H9 (cell line): ENCODE results near the gene RFNG. TPM values are rescaled to one million over a fixed set of nuclear protein-coding genes. Genes with fewer than 3 reads are reported as not detected.

Experiments
- DNase-seq: peaks from one replicate; pipeline ENCODE4 v3.0.0-alpha.2; 2017
- H2AFZ ChIP-seq: one replicate; pipeline ENCODE4 v1.6.1; 2013; ENCODE audit warnings: mild to moderate bottlenecking, low read length, control low read depth, moderate library complexity
- H2AK5ac ChIP-seq: 2 replicates; pipeline ENCODE4 v1.6.1; 2013; ENCODE audit warnings: low read length, control low read depth, mixed read lengths; ENCODE audit not compliant: insufficient read length
- H2BK120ac ChIP-seq: one replicate; pipeline ENCODE4 v1.6.1; 2013; ENCODE audit warnings: low read depth, mild to moderate bottlenecking, low read length, control low read depth, inconsistent platforms; ENCODE audit not compliant: poor library complexity, severe bottlenecking
- H2BK12ac ChIP-seq: 2 replicates; pipeline ENCODE4 v1.6.1; 2013; ENCODE audit warnings: low read length, control low read depth, mixed read lengths, low read depth; ENCODE audit not compliant: insufficient read length
- H2BK15ac ChIP-seq: 2 replicates; pipeline ENCODE4 v1.6.1; 2013; ENCODE audit warnings: low read depth, low read length, control low read depth
- H2BK20ac ChIP-seq: one replicate; pipeline ENCODE4 v1.6.1; 2013; ENCODE audit warnings: low read depth, mild to moderate bottlenecking, low read length, control low read depth, inconsistent platforms; ENCODE audit not compliant: poor library complexity, severe bottlenecking
- H2BK5ac ChIP-seq: 2 replicates; pipeline ENCODE4 v1.6.1; 2013; ENCODE audit warnings: low read length, control low read depth, mixed read lengths; ENCODE audit not compliant: insufficient read length
- H3K14ac ChIP-seq: 2 replicates; pipeline ENCODE4 v1.6.1; 2013; ENCODE audit warnings: low read length, control low read depth; ENCODE audit not compliant: insufficient read depth
- H3K18ac ChIP-seq: 2 replicates; pipeline ENCODE4 v1.6.1; 2013; ENCODE audit warnings: low read depth, mild to moderate bottlenecking, mixed read lengths, low read length, control low read depth; ENCODE audit not compliant: insufficient read length
- H3K23ac ChIP-seq: 2 replicates; pipeline ENCODE4 v1.6.1; 2013; ENCODE audit warnings: low read length, control low read depth, mixed read lengths, low read depth; ENCODE audit not compliant: insufficient read length
- H3K23me2 ChIP-seq: 2 replicates; pipeline ENCODE4 v1.6.1; 2013; ENCODE audit warnings: low read depth, mild to moderate bottlenecking, mixed read lengths, low read length, control low read depth; ENCODE audit not compliant: insufficient read length, poor library complexity, severe bottlenecking
- H3K27ac ChIP-seq: 2 replicates; pipeline ENCODE4 v1.5.1; 2013; ENCODE audit warnings: low read length, control low read depth, mixed read lengths, low read depth; ENCODE audit not compliant: insufficient read length
- H3K27me3 ChIP-seq: 2 replicates; pipeline ENCODE4 v1.6.1; 2013; ENCODE audit warnings: low read length, control low read depth, inconsistent platforms; ENCODE audit not compliant: insufficient read depth
- H3K4ac ChIP-seq: 2 replicates; pipeline ENCODE4 v1.6.1; 2013; ENCODE audit warnings: low read depth, mild to moderate bottlenecking, control low read depth, inconsistent platforms, low read length, moderate library complexity
- H3K4me1 ChIP-seq: 2 replicates; pipeline ENCODE4 v1.6.1; 2013; ENCODE audit warnings: low read length, control low read depth, inconsistent platforms; ENCODE audit not compliant: insufficient read depth
- H3K4me2 ChIP-seq: 2 replicates; pipeline ENCODE4 v1.6.1; 2013; ENCODE audit warnings: low read length, control low read depth, mixed read lengths; ENCODE audit not compliant: insufficient read length, insufficient read depth
- H3K56ac ChIP-seq: 2 replicates; pipeline ENCODE4 v1.6.1; 2013; ENCODE audit warnings: low read depth, mild to moderate bottlenecking, mixed read lengths, low read length, control low read depth; ENCODE audit not compliant: insufficient read length
- H3K79me1 ChIP-seq: 2 replicates; pipeline ENCODE4 v1.6.1; 2013; ENCODE audit warnings: low read depth, mild to moderate bottlenecking, moderate library complexity, low read length, control low read depth, inconsistent platforms; ENCODE audit not compliant: insufficient read depth, poor library complexity, severe bottlenecking
- H3K79me2 ChIP-seq: 2 replicates; pipeline ENCODE4 v1.6.1; 2013; ENCODE audit warnings: low read length, control low read depth, inconsistent platforms; ENCODE audit not compliant: insufficient read depth
- H3K9ac ChIP-seq: 2 replicates; pipeline ENCODE4 v1.6.1; 2013; ENCODE audit warnings: low read length, control low read depth, mixed read lengths; ENCODE audit not compliant: insufficient read length; ENCODE audit errors: extremely low read depth
- H3K9me3 ChIP-seq: one replicate; pipeline ENCODE4 v1.6.1; 2013; ENCODE audit warnings: low read depth, low read length, inconsistent platforms; ENCODE audit not compliant: control insufficient read depth
- H3T11ph ChIP-seq: one replicate; pipeline ENCODE4 v1.6.1; 2013; ENCODE audit warnings: mild to moderate bottlenecking, low read length, control low read depth, inconsistent platforms
- H4K20me1 ChIP-seq: one replicate; pipeline ENCODE4 v1.6.1; 2013; ENCODE audit not compliant: control insufficient read depth, insufficient read length, insufficient read depth
- H4K5ac ChIP-seq: 2 replicates; pipeline ENCODE4 v1.6.1; 2013; ENCODE audit warnings: low read depth, mild to moderate bottlenecking, mixed read lengths, low read length, control low read depth; ENCODE audit not compliant: insufficient read length
- H4K8ac ChIP-seq: replicated peaks from 2 replicates; pipeline ENCODE4 v1.6.1; 2013; ENCODE audit warnings: low read length, control low read depth, mixed read lengths, low read depth; ENCODE audit not compliant: insufficient read length
- H4K91ac ChIP-seq: 2 replicates; pipeline ENCODE4 v1.6.1; 2013; ENCODE audit warnings: low read depth, mild to moderate bottlenecking, moderate library complexity, mixed read lengths, low read length, control low read depth; ENCODE audit not compliant: insufficient read length
- H3K27ac Mint-ChIP-seq, 3 experiments: 2 replicates in 2 of 3; 3 replicates in 1 of 3; pipeline ENCODE4 v1.8.0; 2020 to 2021; ENCODE audit warnings: mixed read lengths in 3 of 3, mild to moderate bottlenecking in 1 of 3, moderate library complexity in 1 of 3
- H3K27me3 Mint-ChIP-seq: 2 replicates; pipeline ENCODE4 v1.8.0; 2021; ENCODE audit warnings: low read depth, mild to moderate bottlenecking, moderate library complexity, mixed read lengths
- H3K36me3 Mint-ChIP-seq, 3 experiments: 2 replicates in 2 of 3; 3 replicates in 1 of 3; pipeline ENCODE4 v1.8.0; 2020 to 2021; ENCODE audit warnings: low read depth in 3 of 3, mixed read lengths in 3 of 3; ENCODE audit not compliant: insufficient read depth in 1 of 3
- H3K4me1 Mint-ChIP-seq, 2 experiments: 2 replicates each; pipeline ENCODE4 v1.8.0; 2020; ENCODE audit warnings: mixed read lengths in 2 of 2
- H3K4me3 Mint-ChIP-seq, 2 experiments: 2 replicates in 1 of 2; 3 replicates in 1 of 2; pipeline ENCODE4 v1.8.0; 2020 to 2021; ENCODE audit warnings: mild to moderate bottlenecking in 2 of 2, mixed read lengths in 2 of 2, moderate library complexity in 1 of 2
- H3K9me3 Mint-ChIP-seq, 2 experiments: 2 replicates in 1 of 2; 3 replicates in 1 of 2; pipeline ENCODE4 v1.8.0; 2020; ENCODE audit warnings: mild to moderate bottlenecking in 2 of 2, mixed read lengths in 2 of 2, moderate library complexity in 1 of 2
- WGBS: extraction: QIAGEN DNeasy Blood & Tissue Kit; methylation state at CpG from one replicate; pipeline ENCODE4 v1.1.7; 2013; ENCODE audit warnings: missing lambda C conversion rate, low lambda C conversion rate, mixed read lengths; ENCODE audit not compliant: insufficient read length; ENCODE audit errors: extremely low coverage; 5-methylcytosine and 5-hydroxymethylcytosine counted together
- total RNA-seq: library from RNA; stranded (reverse); gene quantifications from 2 replicates; pipeline ENCODE4 v1.2.1, GENCODE V29; 2021
- TF ChIP-seq, protein P1 (sequence below): fragments of 200-600 bp; sonication (generic); conservative IDR thresholded peaks from 3 replicates; pipeline ENCODE4 v1.8.0; 2021; ENCODE audit warnings: antibody characterized with exemption, mild to moderate bottlenecking

The RFNG gene
- total RNA-seq, 1 experiment from 2014 or later, result 34.0 TPM

DNA sequence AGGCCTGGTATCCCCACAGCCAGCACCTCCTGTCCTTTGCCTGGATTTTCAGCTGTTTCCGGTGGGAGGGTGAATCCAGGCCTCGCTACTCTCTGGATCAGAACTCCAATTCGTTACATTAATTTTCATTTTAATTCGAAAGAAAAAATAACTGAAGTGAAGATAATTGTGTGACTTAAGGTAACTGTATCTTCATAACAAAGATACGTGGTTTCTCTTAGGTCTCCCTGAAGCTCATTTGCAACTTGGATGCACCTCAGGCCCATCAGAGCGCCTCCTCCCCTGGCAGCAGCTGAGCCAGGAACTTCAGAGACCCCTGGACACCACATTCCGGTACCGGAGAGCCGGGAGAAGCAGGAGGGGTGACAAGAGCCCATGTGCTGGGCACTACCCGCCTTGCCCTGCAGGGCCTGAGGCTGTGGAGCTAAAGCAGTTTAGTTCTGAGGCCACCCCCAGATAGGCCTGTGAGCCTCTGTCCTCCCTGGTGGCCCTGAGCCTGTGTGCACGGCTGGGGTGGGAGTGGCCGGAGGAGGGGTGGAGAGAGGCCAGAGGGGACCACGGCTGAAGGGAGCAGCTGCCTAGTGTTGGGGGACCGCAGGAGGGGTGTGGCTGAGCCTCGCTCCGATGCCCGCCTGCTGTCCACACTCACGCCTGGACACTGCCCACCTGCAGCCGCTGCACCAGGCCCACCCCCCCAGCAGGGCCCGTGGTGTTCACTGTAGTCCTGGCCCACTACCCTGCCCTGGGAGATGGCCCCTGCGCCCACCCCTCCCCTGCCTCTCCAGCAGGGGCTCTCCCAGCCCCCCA, 25.4 kb upstream of the RFNG start:
- Histone ChIP-seq H3K27me3 (no peaks in the 10 kb centered on the region), H2AK5ac (no peak overlapping the region), H2BK20ac (no peak overlapping the region), H3K14ac (no peak overlapping the region), H3K23me2 (no peaks in the 10 kb centered on the region), H2BK12ac (no peak overlapping the region), H3K4ac (no peak overlapping the region), H4K91ac (no peak overlapping the region), H4K8ac (no peak overlapping the region), H3K9ac (no peak overlapping the region), H4K5ac (no peak overlapping the region), H3T11ph (no peak overlapping the region), H2AFZ (no peak overlapping the region), H3K56ac (no peak overlapping the region), H3K23ac (no peak overlapping the region), H3K79me2 (no peaks in the 10 kb centered on the region), H3K79me1 (no peaks in the 10 kb centered on the region), H3K4me1 (no peaks in the 10 kb centered on the region), H2BK15ac (no peak overlapping the region), H3K27ac (no peak overlapping the region), H3K4me2 (no peak overlapping the region), H4K20me1 (no peaks in the 10 kb centered on the region), H3K18ac (no peak overlapping the region), H2BK120ac (no peak overlapping the region), H2BK5ac (no peak overlapping the region), H3K9me3 (no peaks in the 10 kb centered on the region)
- peak overlapping the region in 1 of 3 experiments; percentile 55; a peak in 2 of 7 replicates for H3K27ac Mint-ChIP-seq
- no peaks in the 10 kb centered on the region for H3K9me3 Mint-ChIP-seq
- WGBS, result no CpG with 5 or more reads among the region's 21 CpGs
- no peak overlapping the region; a peak in 1 of 5 replicates for H3K4me3 Mint-ChIP-seq
- H3K27me3 Mint-ChIP-seq, result peaks cover 29% of the 10 kb centered on the region
- H3K4me1 Mint-ChIP-seq, result no peaks in the 10 kb centered on the region; a peak in 2 of 4 replicates
- peaks cover 14 to 28% (median 27%) of the 10 kb centered on the region in 3 experiments; a peak in 6 of 7 replicates for H3K36me3 Mint-ChIP-seq
- TF ChIP-seq, protein P1, sequence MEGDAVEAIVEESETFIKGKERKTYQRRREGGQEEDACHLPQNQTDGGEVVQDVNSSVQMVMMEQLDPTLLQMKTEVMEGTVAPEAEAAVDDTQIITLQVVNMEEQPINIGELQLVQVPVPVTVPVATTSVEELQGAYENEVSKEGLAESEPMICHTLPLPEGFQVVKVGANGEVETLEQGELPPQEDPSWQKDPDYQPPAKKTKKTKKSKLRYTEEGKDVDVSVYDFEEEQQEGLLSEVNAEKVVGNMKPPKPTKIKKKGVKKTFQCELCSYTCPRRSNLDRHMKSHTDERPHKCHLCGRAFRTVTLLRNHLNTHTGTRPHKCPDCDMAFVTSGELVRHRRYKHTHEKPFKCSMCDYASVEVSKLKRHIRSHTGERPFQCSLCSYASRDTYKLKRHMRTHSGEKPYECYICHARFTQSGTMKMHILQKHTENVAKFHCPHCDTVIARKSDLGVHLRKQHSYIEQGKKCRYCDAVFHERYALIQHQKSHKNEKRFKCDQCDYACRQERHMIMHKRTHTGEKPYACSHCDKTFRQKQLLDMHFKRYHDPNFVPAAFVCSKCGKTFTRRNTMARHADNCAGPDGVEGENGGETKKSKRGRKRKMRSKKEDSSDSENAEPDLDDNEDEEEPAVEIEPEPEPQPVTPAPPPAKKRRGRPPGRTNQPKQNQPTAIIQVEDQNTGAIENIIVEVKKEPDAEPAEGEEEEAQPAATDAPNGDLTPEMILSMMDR, result no peak
- peak; percentile 79 for DNase-seq
